ENCODE data around the gene MAN2B1.

The MAN2B1 gene

DNA sequence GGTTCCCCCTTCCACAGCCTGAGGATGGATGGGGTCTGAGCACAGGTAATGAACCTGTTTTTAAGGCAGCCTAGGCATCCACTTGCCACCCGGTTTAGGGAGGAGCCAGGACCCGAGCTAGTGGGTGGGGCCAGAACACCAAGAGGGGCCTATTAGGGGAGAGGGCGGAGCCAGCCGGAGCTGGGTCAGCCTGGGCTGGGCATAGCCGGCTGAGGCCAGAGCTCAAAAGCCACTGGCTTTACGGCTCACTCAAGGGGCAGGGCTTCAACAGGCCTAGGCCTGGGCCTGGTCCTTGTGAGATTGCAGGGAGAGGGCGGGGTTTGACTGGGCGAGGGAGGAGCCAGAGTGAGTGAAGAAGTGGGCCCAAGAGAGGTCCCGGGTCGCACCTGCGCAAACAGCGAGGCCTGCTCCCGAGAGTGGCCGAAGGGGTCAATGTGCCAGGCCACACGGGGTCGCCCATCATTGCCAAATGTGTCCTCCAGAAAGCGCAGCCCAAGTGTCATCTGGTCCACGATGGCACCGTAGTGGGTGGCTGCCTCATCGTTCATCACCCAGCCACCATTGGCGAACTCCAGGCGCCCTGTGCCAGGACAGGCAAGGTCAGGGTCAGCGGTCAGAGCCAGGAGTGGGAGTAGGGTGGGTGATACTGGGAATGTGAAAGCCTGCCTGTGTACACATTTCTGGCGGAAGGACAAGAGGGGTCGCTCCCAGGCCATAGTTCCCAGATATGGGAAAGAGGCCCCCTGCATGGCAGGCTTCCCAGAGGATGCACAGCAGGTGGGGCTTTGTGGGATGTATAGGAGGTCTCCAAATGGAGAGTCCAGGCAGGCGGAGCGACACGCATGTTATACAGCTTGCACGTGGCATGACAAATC, 1.9 kb downstream of the MAN2B1 start:
- in situ Hi-C loops (cut with MboI; ENCODE audit: low sequenced_read_pairs, unreplicated experiment), result no loop called here
- DNase-seq (ENCODE audit: low spot score), result no peak
- TF ChIP-seq, protein P1, sequence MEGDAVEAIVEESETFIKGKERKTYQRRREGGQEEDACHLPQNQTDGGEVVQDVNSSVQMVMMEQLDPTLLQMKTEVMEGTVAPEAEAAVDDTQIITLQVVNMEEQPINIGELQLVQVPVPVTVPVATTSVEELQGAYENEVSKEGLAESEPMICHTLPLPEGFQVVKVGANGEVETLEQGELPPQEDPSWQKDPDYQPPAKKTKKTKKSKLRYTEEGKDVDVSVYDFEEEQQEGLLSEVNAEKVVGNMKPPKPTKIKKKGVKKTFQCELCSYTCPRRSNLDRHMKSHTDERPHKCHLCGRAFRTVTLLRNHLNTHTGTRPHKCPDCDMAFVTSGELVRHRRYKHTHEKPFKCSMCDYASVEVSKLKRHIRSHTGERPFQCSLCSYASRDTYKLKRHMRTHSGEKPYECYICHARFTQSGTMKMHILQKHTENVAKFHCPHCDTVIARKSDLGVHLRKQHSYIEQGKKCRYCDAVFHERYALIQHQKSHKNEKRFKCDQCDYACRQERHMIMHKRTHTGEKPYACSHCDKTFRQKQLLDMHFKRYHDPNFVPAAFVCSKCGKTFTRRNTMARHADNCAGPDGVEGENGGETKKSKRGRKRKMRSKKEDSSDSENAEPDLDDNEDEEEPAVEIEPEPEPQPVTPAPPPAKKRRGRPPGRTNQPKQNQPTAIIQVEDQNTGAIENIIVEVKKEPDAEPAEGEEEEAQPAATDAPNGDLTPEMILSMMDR (IDR thresholded peaks at IDR 0.05; ENCODE audit: borderline replicate concordance, control extremely low read depth, extremely low read depth, insufficient read depth, missing control alignments), result no peak

DNA sequence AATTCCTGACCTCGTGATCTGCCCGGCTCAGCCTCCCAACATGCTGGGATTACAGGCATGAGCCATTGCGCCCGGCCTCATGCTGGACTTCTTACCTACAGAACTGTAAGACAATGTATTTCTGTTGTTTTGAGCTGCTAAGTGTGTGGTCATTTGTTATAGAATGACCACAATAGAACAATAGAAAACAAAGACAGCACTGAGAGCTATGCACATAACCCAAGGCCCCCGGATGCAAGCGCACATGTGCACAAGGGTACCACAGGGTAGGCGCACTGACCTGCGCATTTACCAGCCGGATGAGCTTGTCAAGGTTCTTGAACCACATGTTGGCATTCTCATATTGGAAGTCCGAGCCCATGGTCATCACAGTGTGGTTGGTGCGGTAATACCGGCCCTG, 5.6 kb downstream of the MAN2B1 start:
- in situ Hi-C loops (cut with MboI; ENCODE audit: low sequenced_read_pairs, unreplicated experiment), result no loop called here
- TF ChIP-seq, protein P1 (IDR thresholded peaks at IDR 0.05; ENCODE audit: borderline replicate concordance, control extremely low read depth, extremely low read depth, insufficient read depth, missing control alignments), result no peak

DNA sequence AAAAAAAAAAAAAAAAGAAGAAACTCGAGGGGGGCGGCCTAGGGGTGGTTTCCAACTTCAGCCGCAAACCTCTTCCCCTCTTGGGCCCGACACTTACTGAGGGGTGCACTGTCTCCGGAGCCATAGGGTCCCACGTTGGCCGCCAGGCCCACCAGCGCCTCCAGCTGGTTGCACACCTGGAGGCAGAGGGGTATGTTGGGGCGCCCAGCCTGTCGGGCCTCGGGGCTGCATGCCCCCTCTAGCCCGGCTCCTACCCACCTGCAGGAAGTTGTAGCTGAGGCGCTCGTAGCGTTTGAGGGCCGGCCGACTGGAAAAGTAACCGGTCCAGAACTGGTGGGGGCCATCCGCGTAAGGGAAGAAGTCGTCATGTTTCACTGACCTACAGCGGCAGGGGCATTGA, 8.6 kb downstream of the MAN2B1 start:
- in situ Hi-C loops (cut with MboI; ENCODE audit: low sequenced_read_pairs, unreplicated experiment), result no loop called here
- TF ChIP-seq, protein P1 (IDR thresholded peaks at IDR 0.05; ENCODE audit: borderline replicate concordance, control extremely low read depth, extremely low read depth, insufficient read depth, missing control alignments), result no peak
- no peak for DNase-seq (ENCODE audit: low spot score)

More for the DNA sequence above, 5.6 kb downstream of the MAN2B1 start:
- DNase-seq (ENCODE audit: low spot score), result no peak

DNA sequence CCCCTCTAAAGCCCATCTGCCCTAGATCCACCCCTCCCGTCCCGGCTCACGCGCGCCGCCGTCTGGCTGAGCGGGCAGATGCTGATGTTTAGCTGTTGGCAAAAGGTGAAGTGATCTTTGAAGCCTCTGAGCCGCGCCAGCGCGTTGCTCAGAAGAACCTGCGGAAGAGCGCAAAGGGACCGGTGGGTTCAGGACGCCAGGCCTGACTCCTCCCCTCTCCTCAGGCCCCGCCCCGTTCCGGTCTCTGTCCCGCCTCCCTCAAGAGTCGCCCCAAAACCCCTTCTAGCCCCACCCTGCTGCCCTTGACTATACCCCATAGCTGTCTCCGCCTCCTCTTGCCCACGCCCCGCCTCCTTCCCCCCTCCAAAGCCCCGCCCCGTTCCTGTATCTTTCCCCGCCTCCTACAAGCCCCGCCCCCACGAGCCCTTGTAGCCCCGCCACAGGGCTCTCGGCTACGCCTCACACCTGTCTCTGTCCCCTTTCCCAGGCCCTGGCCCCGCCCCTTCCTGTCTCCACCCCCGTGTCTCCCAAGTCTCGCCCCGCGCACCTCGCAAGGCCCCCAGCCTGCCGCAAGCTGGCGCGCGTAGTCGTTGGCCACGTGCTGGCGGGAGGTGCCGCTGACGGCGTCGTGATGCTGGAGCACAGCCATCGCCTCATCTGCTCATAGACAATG, 9.5 kb downstream of the MAN2B1 start:
- TF ChIP-seq, protein P1 (IDR thresholded peaks at IDR 0.05; ENCODE audit: borderline replicate concordance, control extremely low read depth, extremely low read depth, insufficient read depth, missing control alignments), result no peak
- in situ Hi-C loops (cut with MboI; ENCODE audit: low sequenced_read_pairs, unreplicated experiment), result no loop called here
- DNase-seq (ENCODE audit: low spot score), result no peak

DNA sequence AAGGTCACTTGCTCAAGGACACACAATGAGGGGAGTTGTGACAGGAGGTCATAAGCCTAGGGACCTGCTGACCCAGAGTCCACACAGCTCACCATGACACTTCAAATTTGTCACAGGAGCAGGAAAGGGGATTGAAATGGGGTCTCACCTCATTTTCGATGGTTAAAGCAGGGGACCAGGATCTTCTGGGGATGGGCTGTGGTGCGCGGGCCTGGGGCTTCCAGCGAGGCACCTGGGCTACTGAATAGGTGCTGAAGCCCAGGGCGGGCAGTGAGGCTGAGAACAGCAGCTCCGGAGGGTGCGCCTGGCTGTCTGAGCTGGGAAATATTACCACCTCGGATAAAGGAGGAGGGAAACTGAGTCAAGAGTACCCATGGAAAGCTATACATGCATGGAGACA, 11.0 kb downstream of the MAN2B1 start:
- in situ Hi-C loops (cut with MboI; ENCODE audit: low sequenced_read_pairs, unreplicated experiment), result no loop called here

DNA sequence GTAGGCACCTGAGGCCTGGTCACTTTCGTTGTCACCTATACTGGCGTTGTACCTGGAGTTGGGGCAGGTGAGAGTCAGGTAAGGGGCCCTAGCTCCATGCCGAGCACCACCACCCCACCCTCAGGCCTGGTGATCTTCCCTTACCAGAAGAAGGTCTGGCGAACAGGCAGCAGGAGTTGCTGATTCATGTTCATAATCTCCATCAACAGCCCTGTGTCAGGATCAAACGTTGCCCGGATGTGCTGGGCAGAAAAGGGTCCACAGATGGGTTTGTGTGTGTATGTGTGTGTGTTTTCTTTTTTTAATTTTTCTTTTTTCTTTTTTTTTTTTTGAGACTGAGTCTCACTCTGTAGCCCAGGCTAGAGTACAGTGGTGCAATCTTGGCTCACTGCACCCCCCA, 14.3 kb downstream of the MAN2B1 start:
- in situ Hi-C loops (cut with MboI; ENCODE audit: low sequenced_read_pairs, unreplicated experiment), result no loop called here
- DNase-seq (ENCODE audit: low spot score), result no peak
- TF ChIP-seq, protein P1 (IDR thresholded peaks at IDR 0.05; ENCODE audit: borderline replicate concordance, control extremely low read depth, extremely low read depth, insufficient read depth, missing control alignments), result no peak

More for the DNA sequence above, 11.0 kb downstream of the MAN2B1 start:
- TF ChIP-seq, protein P1 (IDR thresholded peaks at IDR 0.05; ENCODE audit: borderline replicate concordance, control extremely low read depth, extremely low read depth, insufficient read depth, missing control alignments), result no peak
- DNase-seq (ENCODE audit: low spot score), result no peak

All from GM13976 (cell line).